Progenitor cell of endocrine pancreas (in vitro differentiated cells): Measurements from ENCODE around the gene NCOA1. TPM values are rescaled to one million over a fixed set of nuclear protein-coding genes. Genes with fewer than 3 reads are reported as not detected.

Experiments
- DNase-seq: peaks from one replicate; pipeline ENCODE4 v3.0.0; 2021; ENCODE audit warnings: low spot score; ENCODE audit not compliant: unreplicated experiment
- H3K27ac Mint-ChIP-seq: 2 replicates; pipeline ENCODE4 v1.8.0; 2021; ENCODE audit warnings: mild to moderate bottlenecking, moderate library complexity, mixed read lengths
- H3K27me3 Mint-ChIP-seq: 2 replicates; pipeline ENCODE4 v1.8.0; 2021; ENCODE audit warnings: mixed read lengths
- H3K36me3 Mint-ChIP-seq: 2 replicates; pipeline ENCODE4 v1.8.0; 2022; ENCODE audit warnings: mixed read lengths; ENCODE audit not compliant: insufficient read depth
- H3K4me1 Mint-ChIP-seq: 2 replicates; pipeline ENCODE4 v1.8.0; 2021; ENCODE audit warnings: low read depth, mixed read lengths
- H3K4me3 Mint-ChIP-seq: 2 replicates; pipeline ENCODE4 v1.8.0; 2021; ENCODE audit warnings: low read depth, mild to moderate bottlenecking, moderate library complexity, mixed read lengths
- H3K9me3 Mint-ChIP-seq: 2 replicates; pipeline ENCODE4 v1.8.0; 2021; ENCODE audit warnings: low read depth, mixed read lengths
- total RNA-seq: library from RNA; stranded (reverse); gene quantifications from 2 replicates; pipeline ENCODE4 v1.2.1, GENCODE V29; 2021
- TF ChIP-seq, protein P1 (sequence below): fragments of 200-600 bp; sonication (generic); IDR thresholded peaks from one replicate; pipeline ENCODE4 v1.5.0; 2021; ENCODE audit warnings: antibody characterized with exemption, mild to moderate bottlenecking; ENCODE audit not compliant: unreplicated experiment

Gene NCOA1
- total RNA-seq, 1 donor from 2014 or later, result 32.3 TPM

DNA sequence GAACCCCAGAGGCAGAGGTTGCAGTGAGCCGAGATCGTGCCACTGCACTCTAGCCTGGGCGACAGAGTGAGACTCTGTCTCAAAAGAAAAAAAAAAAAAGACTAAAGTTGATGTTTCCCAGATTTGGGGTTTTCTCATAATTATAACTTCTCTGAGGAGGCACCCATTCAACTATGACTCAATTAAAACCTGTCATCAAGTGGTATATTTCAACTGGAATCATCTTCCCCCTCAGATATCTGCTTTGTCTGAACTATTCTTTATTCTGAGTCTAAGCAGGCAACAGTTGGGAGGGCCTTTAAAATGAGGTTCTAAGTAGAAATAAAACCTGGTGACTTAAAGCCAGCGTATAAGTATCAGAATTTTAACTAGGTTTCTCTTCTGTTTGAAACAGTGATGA is 213.6 kb downstream of the NCOA1 start:
- H3K36me3 Mint-ChIP-seq, result peaks cover 8% of the 10 kb centered on the region
- H3K4me3 Mint-ChIP-seq, result no peak overlapping the region
- no peaks in the 10 kb centered on the region for H3K9me3 Mint-ChIP-seq
- peaks cover 7% of the 10 kb centered on the region for H3K4me1 Mint-ChIP-seq
- no peak overlapping the region for H3K27ac Mint-ChIP-seq
- TF ChIP-seq, protein P1, sequence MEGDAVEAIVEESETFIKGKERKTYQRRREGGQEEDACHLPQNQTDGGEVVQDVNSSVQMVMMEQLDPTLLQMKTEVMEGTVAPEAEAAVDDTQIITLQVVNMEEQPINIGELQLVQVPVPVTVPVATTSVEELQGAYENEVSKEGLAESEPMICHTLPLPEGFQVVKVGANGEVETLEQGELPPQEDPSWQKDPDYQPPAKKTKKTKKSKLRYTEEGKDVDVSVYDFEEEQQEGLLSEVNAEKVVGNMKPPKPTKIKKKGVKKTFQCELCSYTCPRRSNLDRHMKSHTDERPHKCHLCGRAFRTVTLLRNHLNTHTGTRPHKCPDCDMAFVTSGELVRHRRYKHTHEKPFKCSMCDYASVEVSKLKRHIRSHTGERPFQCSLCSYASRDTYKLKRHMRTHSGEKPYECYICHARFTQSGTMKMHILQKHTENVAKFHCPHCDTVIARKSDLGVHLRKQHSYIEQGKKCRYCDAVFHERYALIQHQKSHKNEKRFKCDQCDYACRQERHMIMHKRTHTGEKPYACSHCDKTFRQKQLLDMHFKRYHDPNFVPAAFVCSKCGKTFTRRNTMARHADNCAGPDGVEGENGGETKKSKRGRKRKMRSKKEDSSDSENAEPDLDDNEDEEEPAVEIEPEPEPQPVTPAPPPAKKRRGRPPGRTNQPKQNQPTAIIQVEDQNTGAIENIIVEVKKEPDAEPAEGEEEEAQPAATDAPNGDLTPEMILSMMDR, result no peak
- H3K27me3 Mint-ChIP-seq, result no peaks in the 10 kb centered on the region
- no peak for DNase-seq

GRCh38 chr2:24707143-24707542 is 216.1 kb downstream of the NCOA1 start:
- no peak overlapping the region for H3K4me3 Mint-ChIP-seq
- TF ChIP-seq, protein P1, result no peak
- no peak for DNase-seq

DNA sequence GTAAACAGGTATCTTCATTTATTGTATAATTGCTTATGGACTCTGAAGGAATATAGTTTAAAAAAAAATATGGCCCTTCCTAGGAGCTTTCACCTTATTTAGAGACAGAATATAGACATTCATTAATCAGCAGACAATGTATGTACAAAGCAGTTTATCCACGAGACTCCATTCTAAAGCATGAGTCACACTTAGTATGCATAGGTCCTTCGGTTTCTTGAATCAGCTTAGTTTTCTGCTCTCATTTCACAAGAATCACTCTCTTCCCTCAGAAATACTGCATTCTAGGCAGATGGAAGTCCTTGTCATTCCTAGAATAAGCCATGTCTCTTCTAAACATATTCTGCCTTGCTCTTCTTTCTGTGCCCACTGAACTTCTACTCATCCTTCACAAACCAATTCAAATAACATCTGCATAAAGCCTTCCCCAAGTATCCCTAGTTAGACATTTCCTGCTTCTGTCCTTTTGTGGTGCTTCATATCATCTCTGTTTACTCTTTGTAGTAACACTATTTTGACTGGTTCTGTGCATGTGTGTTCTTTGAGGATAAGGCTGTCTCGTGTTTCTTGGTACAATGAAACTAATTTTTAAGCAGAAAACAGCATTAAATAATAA is 217.6 kb downstream of the NCOA1 start:
- Mint-ChIP-seq H3K27me3 (no peaks in the 10 kb centered on the region), H3K27ac (no peak overlapping the region), H3K4me3 (no peak overlapping the region), H3K4me1 (peaks cover 1% of the 10 kb centered on the region), H3K36me3 (peaks cover 19% of the 10 kb centered on the region), H3K9me3 (no peaks in the 10 kb centered on the region)
- no peak for DNase-seq
- TF ChIP-seq, protein P1, result no peak

More at GRCh38 chr2:24707143-24707542, 216.1 kb downstream of the NCOA1 start:
- H3K27me3 Mint-ChIP-seq, result no peaks in the 10 kb centered on the region
- H3K9me3 Mint-ChIP-seq, result no peaks in the 10 kb centered on the region
- no peak overlapping the region for H3K27ac Mint-ChIP-seq
- H3K4me1 Mint-ChIP-seq, result peaks cover 5% of the 10 kb centered on the region
- peaks cover 10% of the 10 kb centered on the region for H3K36me3 Mint-ChIP-seq

DNA sequence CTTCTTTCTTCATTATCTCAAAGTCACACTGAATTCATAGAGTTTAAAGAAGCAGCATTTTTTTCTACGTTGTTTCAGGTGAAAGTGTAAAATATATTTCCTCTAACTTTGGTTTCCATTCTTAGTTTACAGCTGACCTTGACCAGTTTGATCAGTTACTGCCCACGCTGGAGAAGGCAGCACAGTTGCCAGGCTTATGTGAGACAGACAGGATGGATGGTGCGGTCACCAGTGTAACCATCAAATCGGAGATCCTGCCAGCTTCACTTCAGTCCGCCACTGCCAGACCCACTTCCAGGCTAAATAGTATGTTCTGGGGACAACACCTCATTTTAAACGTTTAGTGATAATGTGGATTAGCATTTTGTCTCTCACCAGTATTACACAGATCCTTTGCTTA is 219.8 kb downstream of the NCOA1 start:
- no peak for DNase-seq
- TF ChIP-seq, protein P1, result no peak
- H3K4me1 Mint-ChIP-seq, result peaks cover 1% of the 10 kb centered on the region
- H3K27ac Mint-ChIP-seq, result no peak overlapping the region
- peaks cover 26% of the 10 kb centered on the region for H3K36me3 Mint-ChIP-seq
- no peaks in the 10 kb centered on the region for H3K9me3 Mint-ChIP-seq
- no peak overlapping the region for H3K4me3 Mint-ChIP-seq
- H3K27me3 Mint-ChIP-seq, result no peaks in the 10 kb centered on the region

- peaks cover 1% of the 10 kb centered on the region for H3K4me1 Mint-ChIP-seq
- no peak overlapping the region for H3K27ac Mint-ChIP-seq
- no peaks in the 10 kb centered on the region for H3K27me3 Mint-ChIP-seq
- peaks cover 4% of the 10 kb centered on the region for H3K9me3 Mint-ChIP-seq
- TF ChIP-seq, protein P1, result no peak
- no peak overlapping the region for H3K4me3 Mint-ChIP-seq
- no peak for DNase-seq
- H3K36me3 Mint-ChIP-seq, result peaks cover 32% of the 10 kb centered on the region
Observed at GRCh38 chr2:24711865-24712264, 220.8 kb downstream of the NCOA1 start.
